Fibroblast of lung (primary cell): ENCODE data around the gene KIF20A.

ENCODE experiments used
- CTCF ChIP-seq, 2 donors: IDR thresholded peaks in 1 of 2; conservative IDR thresholded peaks in 1 of 2; 1 replicate in 1 of 2; 2 replicates in 1 of 2; pipeline ENCODE4 v1.5.1; 2011 to 2012; ENCODE audit warnings: low read length in 2 of 2, control low read depth in 1 of 2, inconsistent platforms in 1 of 2, low read depth in 1 of 2, mild to moderate bottlenecking in 1 of 2
- EZH2 ChIP-seq: IDR thresholded peaks from 2 replicates; pipeline ENCODE4 v1.5.1; 2012; ENCODE audit warnings: low read length, control low read depth, mild to moderate bottlenecking; ENCODE audit errors: missing control alignments

GRCh38 chr5:138182808-138183207 is 3.9 kb downstream of the KIF20A start:
- TF ChIP-seq CTCF (conservative IDR thresholded peaks at IDR 0.05 in 1 of 2, IDR thresholded peaks at IDR 0.05 in 1 of 2; ENCODE audit: low read depth in 1 of 2, low read length in 2 of 2): no peak
- TF ChIP-seq EZH2: no peak
